ENCODE measurements around the gene ACTRT3.
"Not testable (repeated sequence)": the region's sequence is repeated elsewhere in the genome, so short reads cannot be mapped to it uniquely, and the experiment has no call there.

The ACTRT3 gene

DNA sequence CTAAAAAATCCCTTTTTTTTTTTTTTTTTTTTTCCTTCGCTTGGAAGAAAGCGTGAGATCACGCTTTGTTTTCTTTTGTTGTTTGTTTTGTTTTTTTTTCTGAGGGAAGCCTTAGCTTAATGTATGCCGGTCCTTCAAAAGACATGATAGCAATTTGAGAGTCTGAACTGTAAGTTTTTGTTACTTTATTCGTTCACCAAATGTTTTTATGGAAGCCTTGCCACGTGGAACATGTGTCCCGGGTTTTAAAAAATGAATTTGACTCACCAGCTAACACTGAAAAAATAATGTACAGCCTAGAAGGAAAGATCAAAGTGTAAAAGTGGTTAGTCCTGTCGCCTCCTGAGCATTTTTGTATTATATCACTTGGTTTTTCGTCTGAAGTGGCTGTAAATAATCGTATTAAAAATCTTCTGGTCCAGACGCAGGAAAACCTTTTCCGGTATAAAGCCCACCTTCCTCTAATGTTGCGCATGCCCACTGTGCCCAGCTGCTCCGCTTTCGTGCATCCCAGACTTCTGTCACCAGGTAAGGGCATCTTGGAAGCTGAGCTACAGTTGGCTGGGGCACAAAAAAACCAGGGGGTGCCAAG lies 3.0 kb upstream of the ACTRT3 start:
- DNase-seq = peak in 1 of 2 donors; percentile 38

DNA sequence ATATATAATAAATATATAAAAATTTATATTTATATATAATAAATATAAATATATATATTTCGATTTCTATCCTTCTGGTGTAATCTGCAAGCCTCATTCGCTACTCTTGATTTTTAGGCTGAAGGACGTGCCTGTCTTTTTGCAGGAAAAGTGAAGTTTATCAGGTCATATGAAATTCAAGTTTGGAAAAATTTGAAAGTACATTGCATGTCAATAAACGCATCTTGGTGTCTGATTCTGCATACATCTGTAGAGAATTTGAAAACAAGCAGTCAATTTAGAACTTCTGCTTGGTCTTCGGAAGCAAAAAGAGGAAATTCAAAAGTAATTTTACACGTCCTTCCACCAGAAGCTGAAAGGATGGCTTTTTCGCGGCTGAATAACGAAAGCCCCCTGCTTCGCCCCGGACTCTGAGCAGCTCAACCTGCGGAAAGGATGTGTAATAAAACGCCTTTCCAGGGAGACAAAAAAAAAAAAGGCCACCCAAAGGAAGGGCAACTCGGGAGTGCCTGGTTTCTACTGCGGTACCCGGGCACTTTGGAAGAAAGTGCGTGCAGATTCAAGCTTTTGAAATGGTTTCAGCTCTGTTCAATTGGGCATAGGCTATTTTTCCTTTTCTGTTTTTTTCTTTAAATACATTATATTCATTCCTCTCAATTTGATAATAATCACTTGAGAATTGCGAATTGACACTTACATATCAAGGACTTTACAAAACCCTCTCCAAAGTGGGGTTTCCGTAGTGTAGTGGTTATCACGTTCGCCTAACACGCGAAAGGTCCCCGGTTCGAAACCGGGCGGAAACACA lies 2.3 kb upstream of the ACTRT3 start:
- DNase-seq = peak; percentile 32 to 63

DNA sequence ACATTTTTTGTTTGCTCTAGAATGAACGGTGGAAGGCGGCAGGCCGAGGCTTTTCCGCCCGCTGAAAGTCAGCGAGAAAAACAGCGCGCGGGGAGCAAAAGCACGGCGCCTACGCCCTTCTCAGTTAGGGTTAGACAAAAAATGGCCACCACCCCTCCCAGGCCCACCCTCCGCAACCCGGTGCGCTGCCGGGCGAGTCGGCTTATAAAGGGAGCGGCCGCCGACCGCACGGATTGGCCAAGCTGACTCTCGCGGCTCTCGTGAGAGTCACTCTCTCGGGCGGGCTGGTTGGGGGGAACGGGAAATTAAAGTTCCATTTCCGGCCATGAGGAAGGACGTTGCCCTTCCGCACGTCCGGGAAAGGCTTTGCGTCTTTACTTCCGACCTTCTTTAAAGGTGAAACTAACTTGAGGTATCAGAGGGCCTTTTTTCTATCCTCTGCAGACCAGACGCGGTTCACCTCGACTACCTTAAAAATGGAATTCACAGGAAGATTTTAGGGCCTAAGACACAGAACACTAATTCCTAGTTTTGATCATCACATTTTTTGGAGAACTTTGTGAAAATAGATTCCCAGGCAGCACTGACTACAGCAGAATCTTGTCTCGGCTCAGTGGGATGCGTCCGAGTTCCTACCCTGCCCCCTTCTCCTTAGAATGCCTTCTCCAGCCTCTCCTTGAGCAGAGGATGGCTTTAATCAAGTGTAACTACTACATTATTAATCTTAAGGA lies 4.3 kb downstream of the ACTRT3 start, which contains the start of gene TERC:
Gene TERC, minus strand, starts transcription at position 179 of the 731 bp plus-strand sequence.
- DNase-seq = peak; percentile 73 to 74

DNA sequence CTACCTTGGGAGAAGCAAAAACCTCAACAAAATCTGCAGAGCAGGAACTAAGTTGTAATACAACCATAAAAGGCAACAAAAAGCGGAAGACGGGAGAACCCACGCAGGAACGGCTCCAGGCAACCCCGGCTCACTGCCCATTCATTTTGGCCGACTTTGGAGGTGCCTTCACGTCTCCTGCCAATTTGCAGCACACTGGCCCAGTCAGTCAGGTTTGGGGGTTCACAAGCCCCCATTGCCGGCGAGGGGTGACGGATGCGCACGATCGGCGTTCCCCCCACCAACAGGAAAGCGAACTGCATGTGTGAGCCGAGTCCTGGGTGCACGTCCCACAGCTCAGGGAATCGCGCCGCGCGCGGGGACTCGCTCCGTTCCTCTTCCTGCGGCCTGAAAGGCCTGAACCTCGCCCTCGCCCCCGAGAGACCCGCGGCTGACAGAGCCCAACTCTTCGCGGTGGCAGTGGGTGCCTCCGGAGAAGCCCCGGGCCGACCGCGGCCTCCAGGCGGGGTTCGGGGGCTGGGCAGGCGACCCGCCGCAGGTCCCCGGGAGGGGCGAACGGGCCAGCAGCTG lies 5.0 kb downstream of the ACTRT3 start:
- DNase-seq = peak; percentile 74 to 78

DNA sequence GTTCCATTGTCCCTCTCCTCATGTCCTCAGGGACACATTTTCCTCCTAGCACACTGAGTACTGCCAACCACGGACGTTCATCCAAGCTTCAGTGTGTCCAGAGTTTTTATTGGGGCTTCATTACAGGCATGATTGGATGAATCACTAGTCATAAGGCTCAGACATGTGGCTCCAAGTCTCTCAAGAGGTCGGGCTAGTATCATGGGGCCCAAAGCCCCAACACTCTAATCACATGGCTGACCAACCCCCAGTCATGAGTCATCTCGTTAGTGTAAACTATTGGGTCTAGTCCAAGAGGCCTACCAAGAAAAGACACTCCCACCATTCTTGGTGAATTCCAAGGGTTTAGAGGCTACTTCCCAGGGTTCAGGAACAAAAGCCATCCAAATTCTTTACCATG lies 8.9 kb downstream of the ACTRT3 start:
- DNase-seq = no peak

DNA sequence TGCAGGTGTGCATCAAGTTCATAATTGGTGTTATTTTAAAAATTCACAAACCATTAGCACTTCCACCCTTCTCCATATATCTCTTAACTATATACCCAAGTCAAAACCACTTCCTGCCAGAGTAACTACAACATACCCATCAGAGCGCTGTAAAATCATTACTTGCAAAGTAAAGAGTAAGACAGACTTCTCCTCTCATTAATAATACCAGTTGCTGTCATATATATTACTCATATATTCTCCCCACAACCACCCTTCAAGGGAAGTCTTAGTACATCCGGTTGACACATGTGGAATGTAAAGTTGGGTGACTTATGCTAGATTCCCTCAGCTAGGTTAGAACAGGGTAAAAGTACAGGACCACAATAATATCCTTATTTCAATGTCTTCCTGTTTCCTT lies 10.1 kb downstream of the ACTRT3 start:
- DNase-seq = peak in 1 of 2 donors; percentile 85

DNA sequence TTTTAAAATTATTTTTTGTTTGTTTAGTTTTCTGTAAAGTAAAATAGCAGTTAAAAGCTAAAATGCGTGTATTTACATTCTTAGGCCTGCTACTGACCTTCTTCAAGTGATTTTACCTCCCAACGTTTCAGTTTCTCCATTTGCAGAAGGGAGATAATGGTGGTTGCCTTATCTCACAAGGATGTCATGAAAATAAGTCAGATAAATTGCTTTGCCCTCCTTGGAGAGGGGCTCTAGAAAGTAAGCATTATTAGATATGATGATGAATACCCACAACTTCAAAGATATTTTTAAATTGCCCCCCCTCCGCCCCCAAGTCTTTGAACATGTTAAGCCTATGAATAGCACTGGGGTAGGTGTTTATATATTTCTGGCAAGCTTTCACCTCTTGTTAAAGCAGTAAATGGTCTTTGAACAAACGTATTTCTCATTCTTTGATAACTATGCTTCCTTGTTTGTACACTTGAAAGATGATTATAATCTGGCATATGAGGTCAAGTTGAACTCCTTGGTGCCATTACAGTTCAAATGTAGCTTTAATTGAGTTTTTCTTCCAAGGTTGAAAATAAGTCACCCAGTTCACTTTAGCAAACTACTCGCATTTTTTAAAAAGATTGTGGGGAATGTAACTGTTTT lies 10.9 kb downstream of the ACTRT3 start:
- DNase-seq = no peak

GRCh38 chr3:169755488-169755887 lies 13.9 kb downstream of the ACTRT3 start:
- DNase-seq = no peak

DNA sequence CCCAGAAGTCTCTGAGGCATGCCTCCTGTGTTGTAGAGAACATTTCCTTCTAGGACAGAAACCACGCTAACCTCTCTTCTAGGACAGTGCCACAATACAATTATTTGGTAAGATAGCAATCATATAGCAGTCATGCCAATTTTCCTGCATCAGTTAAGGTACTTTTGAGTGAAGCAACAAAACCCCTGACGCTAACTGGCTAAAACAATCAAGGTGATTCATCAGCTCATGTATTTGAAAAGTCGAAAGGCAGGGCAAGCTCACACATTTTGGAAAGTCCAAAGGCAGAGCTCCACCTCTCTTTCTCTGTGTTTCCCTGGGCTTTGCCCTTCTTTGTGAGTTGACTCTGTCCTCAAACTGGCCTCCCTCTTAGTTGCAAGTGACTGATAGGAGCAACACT lies 14.7 kb downstream of the ACTRT3 start:
- DNase-seq = no peak

GRCh38 chr3:169751875-169752274 lies 17.5 kb downstream of the ACTRT3 start:
- no peak for DNase-seq

DNA sequence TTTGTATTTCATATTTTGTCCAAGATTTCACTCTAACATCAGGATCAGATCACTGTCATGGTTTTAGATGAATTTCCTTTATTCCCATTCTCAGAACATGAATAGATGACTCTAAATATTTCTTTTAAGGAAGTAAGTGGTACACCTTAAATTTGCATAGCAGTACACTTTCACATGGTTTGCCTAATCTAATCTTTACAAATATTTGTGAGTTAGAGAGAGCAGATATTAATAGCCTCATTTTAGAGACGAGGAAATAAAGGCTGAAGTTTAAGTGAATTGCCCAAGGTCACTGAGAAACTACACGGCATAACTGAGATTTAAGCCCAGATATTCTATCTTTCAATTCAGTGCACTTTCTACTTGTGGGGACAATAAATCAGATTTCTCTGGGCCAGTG lies 18.7 kb downstream of the ACTRT3 start:
- DNase-seq = no peak

GRCh38 chr3:169748670-169749069 lies 20.7 kb downstream of the ACTRT3 start:
- DNase-seq = no peak

DNA sequence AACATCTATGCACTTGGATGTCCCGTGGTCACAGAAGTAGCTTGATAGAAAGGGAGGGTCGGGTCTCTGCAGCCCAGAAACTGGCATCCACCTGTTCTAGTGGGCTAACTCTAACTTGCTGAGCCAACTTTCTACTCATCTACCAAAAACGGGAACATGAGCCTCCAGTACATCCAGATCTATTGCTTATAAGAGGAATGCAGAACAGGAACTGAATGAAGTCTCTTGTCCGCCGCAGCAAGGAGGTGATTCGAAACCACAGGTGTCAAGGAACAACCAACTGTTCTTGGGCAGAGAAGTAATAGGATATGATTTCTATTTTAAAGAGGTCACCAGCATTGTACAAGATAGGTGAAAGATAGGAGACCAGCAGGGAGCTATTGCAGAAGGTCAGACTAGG lies 22.4 kb downstream of the ACTRT3 start:
- DNase-seq = peak in 1 of 2 donors; percentile 2

- no peak for DNase-seq
Observed at GRCh38 chr3:169744366-169745054, 24.9 kb downstream of the ACTRT3 start.

- DNase-seq = no peak
Observed at GRCh38 chr3:169739067-169739466, 30.3 kb downstream of the ACTRT3 start.

DNA sequence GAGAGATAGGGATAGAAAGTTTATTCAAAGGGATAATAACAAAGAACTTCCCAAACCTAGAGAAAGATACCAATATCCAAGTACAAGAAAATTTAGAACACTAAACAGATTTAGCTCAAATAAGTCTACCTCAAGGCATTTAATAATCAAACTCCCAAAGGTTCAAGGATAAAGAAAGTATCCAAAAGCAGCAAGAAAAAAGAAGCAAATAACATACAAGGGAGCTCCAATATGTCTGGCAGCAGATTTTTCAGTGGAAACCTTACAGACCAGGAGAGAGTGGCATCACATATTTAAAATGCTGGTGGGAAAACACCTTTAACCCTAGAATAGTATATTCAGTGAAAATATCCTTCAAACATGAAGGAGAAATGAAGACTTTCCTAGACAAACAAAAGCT lies 37.5 kb downstream of the ACTRT3 start:
- DNase-seq = not testable (repeated sequence)

DNA sequence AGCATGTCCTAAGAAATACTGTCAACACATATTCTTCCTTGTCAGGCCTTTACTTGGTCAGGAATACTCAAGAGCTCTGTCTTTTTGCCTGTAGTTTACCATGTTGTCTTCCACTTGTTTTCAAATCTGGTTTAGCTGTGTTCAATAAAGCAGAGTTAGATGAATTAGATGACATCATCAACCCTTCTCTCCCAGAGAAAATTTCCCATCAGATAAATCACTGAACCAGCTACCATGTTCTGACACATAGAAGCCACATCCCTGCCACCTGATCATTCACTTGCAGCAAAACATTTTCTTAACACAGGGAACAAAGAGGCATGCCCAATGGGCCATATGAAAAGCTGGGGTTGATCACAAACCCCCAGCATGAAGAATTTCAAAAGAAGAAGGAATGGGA lies 46.6 kb downstream of the ACTRT3 start:
- no peak for DNase-seq

DNA sequence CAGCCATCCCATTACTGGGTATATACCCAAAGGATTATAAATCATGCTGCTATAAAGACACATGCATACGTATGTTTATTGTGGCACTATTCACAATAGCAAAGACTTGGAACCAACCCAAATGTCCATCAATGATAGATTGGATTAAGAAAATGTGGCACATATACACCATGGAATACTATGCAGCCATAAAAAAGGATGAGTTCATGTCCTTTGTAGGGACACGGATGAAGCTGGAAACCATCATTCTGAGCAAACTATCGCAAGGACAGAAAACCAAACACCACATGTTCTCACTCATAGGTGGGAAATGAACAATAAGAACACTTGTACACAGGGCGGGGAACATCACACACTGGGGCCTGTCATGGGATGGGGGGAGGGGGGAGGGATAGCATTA lies 50.9 kb downstream of the ACTRT3 start:
- not testable (repeated sequence) for DNase-seq
